Activated naive CD8-positive, alpha-beta T cell treated with anti-CD3 and anti-CD28 coated beads, Interleukin-2, amount 50 U/mL, for 24 hours (primary cell): ENCODE results near the gene ABCA7.

Source experiments
- ATAC-seq: fragments of 150-1000 bp; cut with Tn5 transposase; one replicate; pipeline ENCODE4 v1.10.0; 2021
- DNase-seq: peaks from one replicate; pipeline ENCODE4 v3.0.0; 2021
- H3K27ac Mint-ChIP-seq: one replicate; pipeline ENCODE4 v1.8.0; 2021; ENCODE audit warnings: mild to moderate bottlenecking, mixed read lengths
- H3K27me3 Mint-ChIP-seq: one replicate; pipeline ENCODE4 v1.8.0; 2021; ENCODE audit warnings: mixed read lengths
- H3K36me3 Mint-ChIP-seq: one replicate; pipeline ENCODE4 v1.8.0; 2021; ENCODE audit warnings: low read depth, mixed read lengths
- H3K4me1 Mint-ChIP-seq: one replicate; pipeline ENCODE4 v1.8.0; 2021; ENCODE audit warnings: mixed read lengths
- H3K4me3 Mint-ChIP-seq: one replicate; pipeline ENCODE4 v1.8.0; 2021; ENCODE audit warnings: mild to moderate bottlenecking, moderate library complexity, mixed read lengths
- H3K9me3 Mint-ChIP-seq: one replicate; pipeline ENCODE4 v1.8.0; 2021; ENCODE audit warnings: mixed read lengths

Gene ABCA7

DNA sequence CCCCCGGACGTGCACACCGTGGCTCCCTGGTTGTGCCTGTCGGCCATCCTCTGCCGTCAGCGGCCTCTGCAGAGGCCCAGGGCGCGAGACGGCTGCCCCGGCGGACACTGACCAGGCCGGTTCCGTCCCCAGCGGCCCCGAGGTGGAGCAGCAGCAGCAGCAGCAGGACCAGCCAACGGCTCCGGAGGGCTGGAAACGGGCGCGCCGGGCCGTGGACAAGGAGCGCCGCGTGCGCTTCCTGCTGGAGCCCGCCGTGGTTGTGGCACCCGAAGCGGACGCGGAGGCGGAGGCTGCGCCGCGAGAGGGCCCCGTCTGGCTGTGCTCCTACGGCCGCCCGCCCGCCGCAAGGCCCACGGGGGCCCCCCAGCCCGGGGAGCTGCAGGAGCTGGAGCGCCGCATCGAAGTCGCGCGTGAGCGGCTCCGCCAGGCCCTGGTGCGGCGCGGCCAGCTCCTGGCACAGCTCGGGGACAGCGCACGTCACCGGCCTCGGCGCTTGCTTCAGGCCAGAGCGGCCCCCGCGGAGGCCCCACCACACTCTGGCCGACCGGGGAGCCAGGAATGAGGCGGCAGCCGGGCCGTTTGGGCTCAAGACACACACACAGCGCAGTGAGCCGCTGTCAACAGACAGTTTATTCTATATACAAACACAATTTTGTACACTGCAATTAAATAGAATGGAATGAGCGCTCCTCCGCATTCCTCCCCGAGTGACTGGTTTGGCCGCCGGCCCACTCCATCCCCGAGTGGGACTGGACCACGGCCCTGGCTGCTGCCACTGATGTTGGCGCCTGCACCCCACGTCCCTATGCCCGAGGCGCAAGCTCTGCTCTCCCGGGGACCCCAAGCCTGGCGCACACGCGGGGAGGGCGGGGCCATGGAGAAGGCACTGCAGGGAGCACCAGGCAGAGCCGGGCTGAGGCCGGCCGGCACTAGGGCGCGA is 30.6 kb upstream of the ABCA7 start:
- DNase-seq (no peak), ATAC-seq (no peak)
- Mint-ChIP-seq H3K36me3 (no peaks in the 10 kb centered on the region), H3K27me3 (no peaks in the 10 kb centered on the region), H3K4me1 (no peaks in the 10 kb centered on the region), H3K4me3 (no peak overlapping the region), H3K9me3 (no peaks in the 10 kb centered on the region), H3K27ac (no peak overlapping the region)

DNA sequence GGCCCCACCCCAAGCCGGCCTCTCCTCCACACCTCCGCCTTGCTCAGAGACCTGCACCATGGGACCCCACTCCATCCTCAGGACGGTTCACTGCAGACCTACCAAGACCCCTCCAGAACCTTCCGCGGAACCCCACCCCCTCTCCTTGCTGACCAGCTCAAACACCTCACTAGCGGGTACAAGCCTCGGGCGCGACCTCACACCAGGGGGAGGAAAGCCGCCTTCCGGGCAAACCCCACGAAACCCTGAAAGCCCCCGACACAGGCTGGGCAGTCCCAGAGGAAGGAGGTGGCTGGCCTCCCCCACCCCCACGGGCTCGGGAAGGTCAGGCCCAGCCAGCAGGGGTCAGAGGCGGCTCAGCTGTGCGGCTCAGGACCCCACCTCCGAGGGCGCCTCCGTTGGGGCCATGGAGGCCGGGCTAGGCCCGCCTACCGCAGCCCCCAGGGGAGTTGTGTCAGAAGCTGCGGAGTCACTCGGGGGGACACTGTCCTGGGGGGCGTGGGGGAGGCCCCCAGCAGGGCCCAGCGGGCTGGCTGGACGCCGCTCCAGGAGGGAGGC is 29.8 kb upstream of the ABCA7 start:
- no peaks in the 10 kb centered on the region for H3K36me3 Mint-ChIP-seq
- H3K4me3 Mint-ChIP-seq = no peak overlapping the region
- no peak for DNase-seq
- H3K9me3 Mint-ChIP-seq = no peaks in the 10 kb centered on the region
- no peak overlapping the region for H3K27ac Mint-ChIP-seq
- no peaks in the 10 kb centered on the region for H3K4me1 Mint-ChIP-seq
- no peaks in the 10 kb centered on the region for H3K27me3 Mint-ChIP-seq
- ATAC-seq = no peak

GRCh38 chr19:1010586-1011510 is 29.1 kb upstream of the ABCA7 start:
- Mint-ChIP-seq H3K27ac (no peak overlapping the region), H3K27me3 (no peaks in the 10 kb centered on the region), H3K4me1 (no peaks in the 10 kb centered on the region), H3K9me3 (no peaks in the 10 kb centered on the region), H3K4me3 (no peak overlapping the region), H3K36me3 (no peaks in the 10 kb centered on the region)
- no peak for ATAC-seq
- no peak for DNase-seq

GRCh38 chr19:1011831-1012333 is 28.0 kb upstream of the ABCA7 start:
- Mint-ChIP-seq H3K27ac (no peak overlapping the region), H3K4me3 (no peak overlapping the region), H3K4me1 (peaks cover 4% of the 10 kb centered on the region), H3K9me3 (no peaks in the 10 kb centered on the region), H3K36me3 (no peaks in the 10 kb centered on the region), H3K27me3 (no peaks in the 10 kb centered on the region)
- no peak for DNase-seq
- ATAC-seq = no peak

DNA sequence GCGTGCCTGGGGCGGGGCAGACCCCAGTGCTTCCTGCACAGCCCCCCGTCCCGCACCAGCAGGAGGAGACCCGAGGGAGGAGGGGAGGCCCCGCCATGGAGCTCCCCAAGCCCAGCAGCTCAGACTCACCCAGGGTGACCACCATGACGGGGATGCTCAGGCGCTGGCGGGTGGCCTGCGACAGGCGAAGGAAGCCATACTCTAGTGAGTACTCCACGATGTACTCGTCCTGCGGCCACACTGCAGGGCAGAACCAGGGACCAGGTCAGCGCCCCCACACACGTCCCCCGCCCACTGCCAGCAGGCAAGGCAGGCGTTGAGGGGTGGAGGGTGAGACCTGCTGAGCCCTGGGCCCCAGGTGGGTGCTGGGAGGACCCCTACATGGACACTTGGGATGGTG is 27.6 kb upstream of the ABCA7 start:
- DNase-seq (no peak), ATAC-seq (no peak)
- no peak overlapping the region for H3K27ac Mint-ChIP-seq
- H3K4me1 Mint-ChIP-seq = peaks cover 8% of the 10 kb centered on the region
- H3K9me3 Mint-ChIP-seq = no peaks in the 10 kb centered on the region
- H3K4me3 Mint-ChIP-seq = no peak overlapping the region
- no peaks in the 10 kb centered on the region for H3K36me3 Mint-ChIP-seq
- H3K27me3 Mint-ChIP-seq = no peaks in the 10 kb centered on the region

- Mint-ChIP-seq H3K4me3 (no peak overlapping the region), H3K9me3 (no peaks in the 10 kb centered on the region), H3K27ac (no peak overlapping the region), H3K27me3 (no peaks in the 10 kb centered on the region), H3K36me3 (no peaks in the 10 kb centered on the region), H3K4me1 (peaks cover 17% of the 10 kb centered on the region)
- DNase-seq = no peak
- ATAC-seq = no peak
Measured at GRCh38 chr19:1013218-1013617, 26.7 kb upstream of the ABCA7 start.

DNA sequence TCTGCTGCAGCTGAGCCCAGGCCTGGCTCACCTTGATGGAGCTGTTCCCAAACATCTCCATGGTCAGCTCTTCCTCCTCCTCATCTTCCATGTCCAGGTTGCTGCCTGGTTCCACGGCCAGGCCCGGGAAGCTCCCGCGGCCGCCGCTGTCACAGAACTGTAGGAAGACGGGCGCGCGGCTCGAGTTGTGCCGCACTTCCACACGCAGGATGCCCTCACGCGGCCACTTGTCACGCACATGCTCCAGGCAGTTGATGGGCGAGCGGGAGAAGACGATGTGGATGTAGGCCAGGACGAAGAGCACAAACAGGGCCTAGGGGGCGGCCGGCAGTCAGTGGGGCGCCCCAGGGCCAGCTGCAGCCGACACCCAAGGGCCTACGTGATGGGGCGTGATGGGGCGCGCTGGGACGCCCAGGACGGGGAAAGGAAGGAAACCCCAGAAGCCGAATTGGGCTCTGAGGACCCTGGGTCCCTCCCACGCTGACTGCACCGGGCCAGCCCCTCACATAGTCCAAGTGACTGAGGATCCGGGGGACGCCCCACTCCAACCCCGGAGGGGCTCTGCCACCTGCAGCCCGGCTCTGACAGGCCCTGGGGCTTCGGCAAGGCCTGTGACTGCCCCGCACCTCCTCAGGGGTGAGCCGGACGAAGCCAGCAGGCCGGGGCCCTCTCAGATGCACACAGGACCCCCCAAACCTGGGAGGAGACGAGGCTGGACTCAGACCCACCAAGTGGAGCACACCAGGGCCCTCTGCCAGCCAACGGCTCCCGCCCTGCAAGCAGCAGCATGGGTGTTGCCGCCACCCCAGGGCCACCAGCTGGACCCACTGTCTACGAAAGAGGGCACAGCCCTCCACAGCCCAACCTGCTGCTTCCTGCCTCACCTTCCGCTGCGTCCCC is 25.5 kb upstream of the ABCA7 start:
- Mint-ChIP-seq H3K4me1 (peaks cover 28% of the 10 kb centered on the region), H3K27ac (no peak overlapping the region)

DNA sequence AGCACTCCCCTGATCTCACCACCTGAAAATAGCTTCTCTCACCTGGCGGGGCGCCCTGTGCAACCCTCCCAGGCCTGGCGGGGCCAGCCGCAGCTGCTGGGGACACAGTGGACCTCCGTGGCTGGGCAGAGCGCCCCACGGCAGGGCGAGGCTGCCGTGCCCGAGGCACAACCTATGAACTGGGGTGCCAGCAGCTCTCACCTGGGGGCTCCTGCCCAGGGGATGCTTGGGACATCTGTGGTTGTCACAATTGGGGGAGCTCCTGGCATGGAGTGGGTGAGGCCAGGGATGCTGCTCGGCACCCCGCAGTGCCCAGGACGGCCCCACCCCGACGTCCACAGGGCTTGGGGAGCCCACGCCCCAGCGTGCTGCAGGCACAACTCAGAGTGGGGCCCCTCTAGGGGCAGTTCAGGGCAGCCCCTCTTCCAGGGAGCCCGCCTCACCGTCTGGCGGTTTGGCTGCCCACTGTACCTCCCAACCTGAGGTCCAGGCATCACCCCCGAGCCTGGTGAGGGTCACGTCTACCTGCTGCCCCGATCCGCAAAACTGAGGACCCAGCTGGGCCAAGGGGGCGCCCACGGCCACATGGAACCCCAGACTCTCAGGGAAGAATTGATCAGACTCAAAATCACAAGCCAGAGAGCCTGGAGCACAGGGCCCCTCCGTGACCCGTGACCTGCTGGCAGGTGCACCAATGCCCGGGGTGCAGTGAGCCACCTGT is 24.7 kb upstream of the ABCA7 start:
- peaks cover 34% of the 10 kb centered on the region for H3K4me1 Mint-ChIP-seq
- ATAC-seq (no peak), DNase-seq (no peak)
- no peaks in the 10 kb centered on the region for H3K27me3 Mint-ChIP-seq
- peaks cover 4% of the 10 kb centered on the region for H3K36me3 Mint-ChIP-seq
- H3K27ac Mint-ChIP-seq = no peak overlapping the region
- H3K4me3 Mint-ChIP-seq = no peak overlapping the region
- H3K9me3 Mint-ChIP-seq = no peaks in the 10 kb centered on the region

More for the DNA sequence above, 25.5 kb upstream of the ABCA7 start:
- Mint-ChIP-seq H3K4me3 (no peak overlapping the region), H3K9me3 (no peaks in the 10 kb centered on the region), H3K27me3 (no peaks in the 10 kb centered on the region), H3K36me3 (no peaks in the 10 kb centered on the region)
- DNase-seq (no peak), ATAC-seq (no peak)

DNA sequence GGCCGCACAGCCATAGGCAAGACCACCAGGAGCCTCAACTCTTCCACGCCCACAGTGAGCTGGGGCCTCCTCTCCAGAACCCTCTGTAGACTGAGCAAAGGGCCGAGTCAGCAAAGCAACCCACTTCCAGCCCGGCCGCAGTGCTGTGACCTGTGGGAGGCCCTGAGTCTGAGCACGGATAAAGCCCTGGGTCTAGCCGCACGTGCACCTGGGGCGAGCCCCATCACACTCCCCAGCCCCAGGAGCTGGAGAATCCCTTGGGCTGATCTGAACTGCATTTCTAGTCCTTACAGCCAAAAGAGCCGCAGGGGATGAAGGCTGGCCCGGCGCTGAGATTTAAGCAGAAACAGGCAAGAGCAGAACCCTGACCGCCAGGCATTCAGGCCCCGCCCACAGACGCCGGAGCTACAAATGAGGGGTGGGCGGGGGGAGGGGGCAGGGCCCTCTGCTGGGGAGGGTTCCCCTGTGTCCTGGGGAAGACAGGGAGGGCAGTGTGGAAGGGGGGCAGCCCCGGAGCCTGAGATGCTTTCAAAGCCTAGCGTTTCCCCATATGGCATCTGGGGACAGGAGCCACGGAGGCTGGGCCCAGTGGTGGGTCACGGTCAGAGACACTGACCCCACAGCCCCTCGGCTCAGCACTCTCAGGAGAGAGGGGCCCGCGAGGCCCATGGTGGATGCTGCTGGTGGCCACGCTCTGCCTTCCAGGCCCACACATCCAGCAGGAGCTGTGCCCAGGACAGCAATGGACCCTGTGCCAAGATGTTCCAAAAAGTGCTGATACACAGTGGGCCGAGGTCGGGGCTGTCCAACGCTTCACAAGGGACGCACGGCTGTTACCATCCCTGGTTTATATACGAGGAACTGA is 23.9 kb upstream of the ABCA7 start:
- Mint-ChIP-seq H3K9me3 (no peaks in the 10 kb centered on the region), H3K27ac (no peak overlapping the region), H3K27me3 (no peaks in the 10 kb centered on the region), H3K4me3 (no peak overlapping the region), H3K4me1 (peaks cover 35% of the 10 kb centered on the region), H3K36me3 (peaks cover 4% of the 10 kb centered on the region)
- no peak for DNase-seq
- no peak for ATAC-seq

DNA sequence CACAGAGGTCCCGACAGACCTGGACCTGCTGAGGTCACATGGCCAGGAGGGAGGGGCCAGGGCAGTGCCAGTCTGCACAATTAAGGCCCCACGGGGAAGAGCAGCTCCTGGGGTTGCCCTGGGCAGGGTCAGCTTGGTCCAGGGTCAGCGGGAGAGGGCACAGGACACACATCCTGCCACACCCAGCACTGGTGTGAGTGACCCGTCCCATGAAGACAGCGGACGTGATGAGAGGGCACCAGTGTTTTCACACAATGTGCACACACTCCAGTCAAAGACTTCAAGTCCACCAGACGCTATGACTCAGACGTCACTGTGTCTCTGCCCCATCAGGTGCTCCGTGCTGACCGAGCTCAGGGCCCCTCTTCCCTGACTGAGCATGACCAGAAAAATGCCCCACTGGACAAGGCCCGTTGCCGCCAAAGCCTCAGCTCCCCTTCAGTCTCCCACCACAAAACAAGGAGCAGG is 23.2 kb upstream of the ABCA7 start:
- peaks cover 42% of the 10 kb centered on the region for H3K4me1 Mint-ChIP-seq
- H3K9me3 Mint-ChIP-seq = no peaks in the 10 kb centered on the region
- no peak for DNase-seq
- peaks cover 7% of the 10 kb centered on the region for H3K36me3 Mint-ChIP-seq
- H3K27me3 Mint-ChIP-seq = peaks cover 5% of the 10 kb centered on the region
- ATAC-seq = no peak
- peak overlapping the region; percentile 59 for H3K27ac Mint-ChIP-seq
- peak overlapping the region; percentile 34 for H3K4me3 Mint-ChIP-seq

DNA sequence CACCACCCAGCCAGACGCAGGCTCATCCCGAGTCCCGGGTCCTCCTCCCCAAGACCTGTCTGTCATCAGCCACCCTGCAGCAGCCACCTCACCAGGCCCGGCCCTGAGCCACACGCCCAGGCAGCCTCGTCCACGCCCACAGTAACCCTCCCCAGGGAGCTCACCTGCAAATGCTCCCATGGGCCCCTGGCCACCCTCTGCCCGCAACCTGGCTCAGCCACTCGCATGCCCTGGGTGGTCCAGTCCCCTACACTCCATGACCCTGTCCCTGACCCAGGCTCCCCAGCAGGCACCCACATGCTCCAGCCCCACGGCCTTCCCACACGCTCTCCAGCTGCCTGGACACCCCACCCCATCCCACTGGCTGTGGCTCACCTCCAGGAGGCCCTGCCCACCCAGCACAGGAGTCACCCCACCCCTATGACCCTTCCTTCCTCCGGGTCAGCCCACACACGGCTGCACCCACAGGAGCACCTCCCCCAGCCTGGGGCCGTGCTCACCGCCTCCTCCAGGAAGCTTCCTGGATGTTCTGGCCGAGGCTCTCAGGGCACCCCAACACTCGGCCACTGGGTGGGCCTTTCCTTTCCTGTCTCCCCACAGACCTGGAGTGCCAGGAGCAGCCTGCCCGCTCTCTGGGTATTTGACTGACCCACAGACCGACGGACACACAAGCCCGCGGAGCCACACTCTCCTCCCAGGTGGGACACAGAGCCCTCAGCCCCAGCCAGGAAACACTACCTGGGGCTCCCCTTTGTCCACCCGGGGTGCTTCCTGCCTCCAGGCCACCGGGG is 22.6 kb upstream of the ABCA7 start:
- peak overlapping the region; percentile 34 for H3K4me3 Mint-ChIP-seq
- peaks cover 44% of the 10 kb centered on the region for H3K4me1 Mint-ChIP-seq
- no peak for ATAC-seq
- no peak for DNase-seq
- H3K27me3 Mint-ChIP-seq = peaks cover 5% of the 10 kb centered on the region
- peak overlapping the region; percentile 59 for H3K27ac Mint-ChIP-seq
- H3K36me3 Mint-ChIP-seq = peaks cover 7% of the 10 kb centered on the region
- no peaks in the 10 kb centered on the region for H3K9me3 Mint-ChIP-seq

DNA sequence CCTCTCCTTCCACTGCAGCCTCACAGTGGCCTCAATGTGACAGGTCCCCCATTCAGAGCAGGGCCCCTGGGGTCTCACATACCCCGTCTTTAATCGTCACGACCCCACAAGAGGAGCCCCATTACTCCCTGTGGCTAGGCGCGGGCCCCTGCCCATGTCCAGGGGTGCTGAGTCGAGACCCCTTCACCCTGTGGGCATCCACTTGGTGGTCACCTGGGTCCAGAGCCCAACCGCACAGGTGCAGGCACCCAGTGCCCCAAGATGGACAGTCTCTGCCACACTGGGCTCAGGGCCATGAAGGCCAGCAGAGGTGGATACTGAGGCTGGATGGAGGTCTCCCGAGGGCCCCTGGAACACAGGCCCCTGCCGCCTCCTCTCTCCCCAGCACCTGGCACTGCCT is 22.0 kb upstream of the ABCA7 start:
- Mint-ChIP-seq H3K27me3 (peaks cover 5% of the 10 kb centered on the region), H3K4me3 (peak overlapping the region; percentile 38), H3K4me1 (peaks cover 44% of the 10 kb centered on the region), H3K36me3 (peaks cover 7% of the 10 kb centered on the region), H3K9me3 (no peaks in the 10 kb centered on the region), H3K27ac (peak overlapping the region; percentile 59)
- DNase-seq (no peak), ATAC-seq (no peak)
